ENCODE results near the gene SUPV3L1. TPM values are rescaled to one million over a fixed set of nuclear protein-coding genes. Genes with fewer than 3 reads are reported as not detected.

Gene SUPV3L1
- total RNA-seq, 1 donor from 2014 or later = 41.2 TPM

DNA sequence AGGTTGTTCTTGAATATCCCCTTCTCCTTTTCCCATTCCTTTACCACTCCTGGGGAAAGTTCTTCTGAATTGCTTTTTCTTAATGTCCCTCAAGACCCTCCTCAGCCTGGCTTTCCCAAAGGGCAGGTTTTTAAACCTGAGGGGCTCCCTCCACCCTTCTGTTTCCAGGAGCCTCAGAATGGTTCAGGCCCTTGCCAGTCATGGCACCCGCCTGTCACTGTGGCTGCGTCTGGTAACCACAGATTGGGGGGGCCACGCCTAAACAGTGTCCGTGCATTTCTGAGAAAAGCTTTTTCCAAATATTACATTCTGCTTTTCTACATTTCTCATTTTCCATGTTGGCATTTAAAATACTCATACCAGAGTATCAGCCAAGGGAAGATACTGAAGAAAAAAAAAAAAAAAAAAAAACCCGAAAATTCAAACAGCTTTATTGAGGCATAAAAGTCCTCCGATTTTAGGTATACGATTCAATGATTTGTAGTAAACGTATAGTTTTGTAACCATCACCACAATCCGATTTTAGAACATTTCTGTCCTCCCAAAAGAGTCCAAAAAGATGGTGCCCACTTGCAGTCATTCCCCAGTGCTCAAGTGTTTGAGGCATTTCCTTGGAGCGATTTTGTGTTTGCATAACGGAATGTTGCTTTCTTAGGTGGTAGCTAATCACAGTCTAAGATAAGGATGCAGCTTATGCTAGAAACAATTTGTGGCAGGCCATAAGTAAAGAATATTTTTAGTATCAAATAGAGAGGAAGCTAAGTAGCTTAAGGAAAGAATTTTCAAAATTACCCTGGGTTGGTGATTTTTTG, 62.2 kb downstream of the SUPV3L1 start:
- no peak overlapping the region for H3K4me3 ChIP-seq (ENCODE audit: low read depth, low read length)
- H3K27me3 ChIP-seq (ENCODE audit: control insufficient read depth, insufficient read depth, low read length) = no peaks in the 10 kb centered on the region
- TF ChIP-seq, protein P1, sequence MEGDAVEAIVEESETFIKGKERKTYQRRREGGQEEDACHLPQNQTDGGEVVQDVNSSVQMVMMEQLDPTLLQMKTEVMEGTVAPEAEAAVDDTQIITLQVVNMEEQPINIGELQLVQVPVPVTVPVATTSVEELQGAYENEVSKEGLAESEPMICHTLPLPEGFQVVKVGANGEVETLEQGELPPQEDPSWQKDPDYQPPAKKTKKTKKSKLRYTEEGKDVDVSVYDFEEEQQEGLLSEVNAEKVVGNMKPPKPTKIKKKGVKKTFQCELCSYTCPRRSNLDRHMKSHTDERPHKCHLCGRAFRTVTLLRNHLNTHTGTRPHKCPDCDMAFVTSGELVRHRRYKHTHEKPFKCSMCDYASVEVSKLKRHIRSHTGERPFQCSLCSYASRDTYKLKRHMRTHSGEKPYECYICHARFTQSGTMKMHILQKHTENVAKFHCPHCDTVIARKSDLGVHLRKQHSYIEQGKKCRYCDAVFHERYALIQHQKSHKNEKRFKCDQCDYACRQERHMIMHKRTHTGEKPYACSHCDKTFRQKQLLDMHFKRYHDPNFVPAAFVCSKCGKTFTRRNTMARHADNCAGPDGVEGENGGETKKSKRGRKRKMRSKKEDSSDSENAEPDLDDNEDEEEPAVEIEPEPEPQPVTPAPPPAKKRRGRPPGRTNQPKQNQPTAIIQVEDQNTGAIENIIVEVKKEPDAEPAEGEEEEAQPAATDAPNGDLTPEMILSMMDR (IDR thresholded peaks at IDR 0.05; ENCODE audit: insufficient read depth, low read length, poor library complexity, severe bottlenecking) = no peak
- DNase-seq (ENCODE audit: low read depth) = no peak
- peaks cover 9% of the 10 kb centered on the region for H3K36me3 ChIP-seq (ENCODE audit: control insufficient read depth, insufficient read depth, low read length)

DNA sequence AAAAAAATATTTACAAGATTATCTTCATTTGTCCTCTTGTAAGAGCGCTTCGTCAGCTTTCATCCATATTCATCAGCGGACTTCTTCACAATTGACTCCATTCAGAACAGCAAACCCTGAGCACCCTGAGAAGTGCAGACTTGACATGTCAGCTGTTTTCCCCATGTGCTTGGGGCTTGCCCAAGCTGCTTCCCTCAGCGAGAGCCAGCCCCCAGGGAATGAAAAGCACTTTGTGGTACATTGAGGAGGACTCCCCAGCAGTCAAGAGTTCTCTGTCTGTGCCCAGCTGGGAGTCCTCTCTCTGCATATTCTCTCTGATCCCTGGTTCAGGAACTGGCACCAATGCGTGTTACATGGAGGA, 62.8 kb downstream of the SUPV3L1 start:
- DNase-seq (ENCODE audit: low read depth) = no peak
- TF ChIP-seq, protein P1 (IDR thresholded peaks at IDR 0.05; ENCODE audit: insufficient read depth, low read length, poor library complexity, severe bottlenecking) = no peak
- Histone ChIP-seq H3K4me3 (ENCODE audit: low read depth, low read length) (no peak overlapping the region), H3K36me3 (ENCODE audit: control insufficient read depth, insufficient read depth, low read length) (peaks cover 11% of the 10 kb centered on the region), H3K27me3 (ENCODE audit: control insufficient read depth, insufficient read depth, low read length) (no peaks in the 10 kb centered on the region)

DNA sequence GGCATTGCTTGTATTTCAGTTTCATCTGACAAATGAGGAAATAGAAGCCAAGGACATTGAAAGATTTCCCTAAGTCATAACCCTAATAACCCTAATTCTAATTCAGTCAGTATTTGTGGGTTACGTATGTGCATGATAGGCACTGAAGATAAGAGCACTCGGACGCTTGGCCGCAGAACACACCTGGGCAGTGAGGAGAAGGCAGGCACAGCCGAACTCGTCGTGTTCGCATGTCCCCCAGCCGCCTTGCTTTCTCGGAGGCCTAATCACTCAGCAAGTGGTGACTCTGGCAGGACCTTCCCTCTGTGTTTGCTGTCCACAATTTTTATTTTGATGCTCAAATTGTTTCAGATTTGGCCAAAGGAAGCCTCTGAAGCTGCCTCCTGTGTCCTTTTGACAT, 63.8 kb downstream of the SUPV3L1 start:
- H3K36me3 ChIP-seq (ENCODE audit: control insufficient read depth, insufficient read depth, low read length) = peaks cover 14% of the 10 kb centered on the region
- TF ChIP-seq, protein P1 (IDR thresholded peaks at IDR 0.05; ENCODE audit: insufficient read depth, low read length, poor library complexity, severe bottlenecking) = no peak
- DNase-seq (ENCODE audit: low read depth) = no peak
- H3K27me3 ChIP-seq (ENCODE audit: control insufficient read depth, insufficient read depth, low read length) = no peaks in the 10 kb centered on the region
- no peak overlapping the region for H3K4me3 ChIP-seq (ENCODE audit: low read depth, low read length)

- no peak for DNase-seq (ENCODE audit: low read depth)
- Histone ChIP-seq H3K4me3 (ENCODE audit: low read depth, low read length) (no peak overlapping the region), H3K27me3 (ENCODE audit: control insufficient read depth, insufficient read depth, low read length) (no peaks in the 10 kb centered on the region), H3K36me3 (ENCODE audit: control insufficient read depth, insufficient read depth, low read length) (peaks cover 18% of the 10 kb centered on the region)
- TF ChIP-seq, protein P1 (IDR thresholded peaks at IDR 0.05; ENCODE audit: insufficient read depth, low read length, poor library complexity, severe bottlenecking) = no peak
These were observed 66.0 kb downstream of the SUPV3L1 start for GRCh38 chr10:69246036-69246435.

DNA sequence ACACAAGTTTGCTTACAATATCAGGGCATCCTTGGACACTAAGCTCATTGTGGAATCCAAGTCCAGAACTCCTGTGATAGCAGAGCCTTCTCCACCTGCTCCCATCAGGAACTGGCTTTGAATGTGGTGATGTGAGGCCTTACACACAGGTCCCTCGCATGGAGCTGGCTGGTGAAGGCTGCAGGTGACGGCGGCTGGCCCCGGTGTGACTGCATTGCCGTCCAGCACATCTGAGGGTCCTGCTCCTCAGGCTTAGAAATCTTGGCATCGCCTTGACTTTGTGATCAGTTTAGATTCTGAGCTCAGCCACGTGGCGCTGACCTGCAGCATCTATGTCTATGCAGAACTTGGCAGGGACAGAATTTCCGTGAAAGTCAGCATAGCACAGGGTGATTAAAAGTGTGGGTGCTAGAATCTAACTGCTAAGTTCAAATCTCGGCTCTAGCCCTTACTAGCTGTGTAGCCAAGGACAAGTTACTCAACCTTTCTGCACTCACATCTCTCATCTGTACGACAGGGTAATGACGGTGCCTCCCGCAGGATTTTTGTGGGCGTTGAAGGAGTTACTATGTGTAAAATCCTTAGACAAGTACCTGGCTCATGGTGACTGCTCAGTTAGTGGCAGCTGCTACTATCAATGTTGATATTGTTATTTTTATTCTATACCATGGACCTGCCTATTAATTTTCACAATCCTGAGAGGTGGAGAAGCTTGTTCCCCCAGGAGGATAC, 66.7 kb downstream of the SUPV3L1 start:
- Histone ChIP-seq H3K27me3 (ENCODE audit: control insufficient read depth, insufficient read depth, low read length) (no peaks in the 10 kb centered on the region), H3K36me3 (ENCODE audit: control insufficient read depth, insufficient read depth, low read length) (peaks cover 18% of the 10 kb centered on the region), H3K4me3 (ENCODE audit: low read depth, low read length) (no peak overlapping the region)
- TF ChIP-seq, protein P1 (IDR thresholded peaks at IDR 0.05; ENCODE audit: insufficient read depth, low read length, poor library complexity, severe bottlenecking) = no peak
- no peak for DNase-seq (ENCODE audit: low read depth)
